WERI-Rb-1 (cell line): ENCODE data around the gene CDC42SE1.
A peak's percentile ranks its signal among the peaks of the same experiment; 100 is the strongest.

ENCODE experiments used
- DNase-seq: peaks from one replicate; pipeline ENCODE4 v3.0.0-alpha.2; 2020
- H3K27ac ChIP-seq: fragments of 250-450 bp; sonication (Bioruptor Pico); 2 replicates; pipeline ENCODE4 v1.5.1; 2020; ENCODE audit warnings: mild to moderate bottlenecking, moderate library complexity
- H3K27me3 ChIP-seq: fragments of 250-450 bp; sonication (Bioruptor Pico); 2 replicates; pipeline ENCODE4 v1.5.1; 2021; ENCODE audit warnings: mild to moderate bottlenecking, low read depth, moderate library complexity; ENCODE audit not compliant: insufficient read depth, severe bottlenecking
- H3K36me3 ChIP-seq: fragments of 250-450 bp; sonication (Bioruptor Pico); 2 replicates; pipeline ENCODE4 v1.5.1; 2020; ENCODE audit warnings: mild to moderate bottlenecking, moderate library complexity
- H3K4me3 ChIP-seq: 2 replicates; pipeline ENCODE4 v1.5.1; 2011; ENCODE audit warnings: low read depth, mild to moderate bottlenecking, control low read depth, low read length
- H3K9me3 ChIP-seq: fragments of 250-450 bp; sonication (Bioruptor Pico); 2 replicates; pipeline ENCODE4 v1.5.1; 2021; ENCODE audit warnings: mild to moderate bottlenecking, moderate library complexity; ENCODE audit not compliant: severe bottlenecking
- TF ChIP-seq, protein P1 (sequence below): IDR thresholded peaks from 2 replicates; pipeline ENCODE4 v1.5.1; 2011; ENCODE audit warnings: low read depth, mild to moderate bottlenecking, control low read depth, inconsistent platforms, low read length

CDC42SE1 gene

GRCh38 chr1:151050051-151050688, 9.3 kb downstream of the CDC42SE1 start:
- no peak for DNase-seq
- TF ChIP-seq, protein P1, sequence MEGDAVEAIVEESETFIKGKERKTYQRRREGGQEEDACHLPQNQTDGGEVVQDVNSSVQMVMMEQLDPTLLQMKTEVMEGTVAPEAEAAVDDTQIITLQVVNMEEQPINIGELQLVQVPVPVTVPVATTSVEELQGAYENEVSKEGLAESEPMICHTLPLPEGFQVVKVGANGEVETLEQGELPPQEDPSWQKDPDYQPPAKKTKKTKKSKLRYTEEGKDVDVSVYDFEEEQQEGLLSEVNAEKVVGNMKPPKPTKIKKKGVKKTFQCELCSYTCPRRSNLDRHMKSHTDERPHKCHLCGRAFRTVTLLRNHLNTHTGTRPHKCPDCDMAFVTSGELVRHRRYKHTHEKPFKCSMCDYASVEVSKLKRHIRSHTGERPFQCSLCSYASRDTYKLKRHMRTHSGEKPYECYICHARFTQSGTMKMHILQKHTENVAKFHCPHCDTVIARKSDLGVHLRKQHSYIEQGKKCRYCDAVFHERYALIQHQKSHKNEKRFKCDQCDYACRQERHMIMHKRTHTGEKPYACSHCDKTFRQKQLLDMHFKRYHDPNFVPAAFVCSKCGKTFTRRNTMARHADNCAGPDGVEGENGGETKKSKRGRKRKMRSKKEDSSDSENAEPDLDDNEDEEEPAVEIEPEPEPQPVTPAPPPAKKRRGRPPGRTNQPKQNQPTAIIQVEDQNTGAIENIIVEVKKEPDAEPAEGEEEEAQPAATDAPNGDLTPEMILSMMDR, result no peak
- Histone ChIP-seq H3K9me3 (no peaks in the 10 kb centered on the region), H3K4me3 (no peak overlapping the region), H3K27ac (no peak overlapping the region), H3K36me3 (peaks cover 51% of the 10 kb centered on the region), H3K27me3 (no peaks in the 10 kb centered on the region)

DNA sequence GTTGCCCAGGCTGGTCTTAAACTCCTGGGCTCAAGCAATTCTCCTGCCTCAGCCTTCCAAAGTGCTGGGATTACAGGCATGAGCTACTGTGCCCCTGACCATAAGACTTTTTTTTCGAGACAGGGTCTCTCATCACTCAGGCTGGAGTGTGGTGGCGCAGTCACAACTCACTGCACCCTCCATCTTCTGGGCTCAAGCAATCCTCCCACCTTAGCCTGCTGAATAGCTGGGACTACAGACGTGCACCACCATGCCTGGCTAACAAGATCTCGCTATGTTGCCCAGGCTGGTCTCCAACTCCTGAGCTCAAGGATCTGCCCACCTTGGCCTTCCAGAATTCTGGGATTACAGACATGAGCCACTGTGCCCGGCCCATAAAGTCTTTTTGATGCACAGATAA, 10.0 kb downstream of the CDC42SE1 start:
- DNase-seq, result no peak
- Histone ChIP-seq H3K4me3 (no peak overlapping the region), H3K36me3 (peaks cover 44% of the 10 kb centered on the region), H3K9me3 (no peaks in the 10 kb centered on the region), H3K27ac (no peak overlapping the region), H3K27me3 (no peaks in the 10 kb centered on the region)
- TF ChIP-seq, protein P1, result no peak

DNA sequence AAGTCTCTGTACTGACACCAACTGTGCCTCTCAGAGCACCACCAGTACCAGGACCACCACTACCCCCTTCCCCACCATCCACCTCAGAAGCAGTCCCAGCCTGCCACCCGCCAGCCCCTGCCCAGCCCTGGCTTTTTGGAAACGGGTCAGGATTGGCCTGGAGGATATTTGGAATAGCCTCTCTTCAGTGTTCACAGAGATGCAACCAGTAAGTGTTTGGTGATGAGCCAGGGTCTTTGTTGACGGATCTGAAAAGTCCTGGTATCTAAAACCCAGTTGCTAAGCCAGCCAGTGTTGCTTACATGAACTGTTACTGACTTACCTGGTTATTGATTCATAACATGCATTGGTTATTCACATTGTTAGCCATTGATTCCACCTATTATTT, 10.8 kb downstream of the CDC42SE1 start:
- H3K36me3 ChIP-seq, result peaks cover 36% of the 10 kb centered on the region
- H3K27me3 ChIP-seq, result no peaks in the 10 kb centered on the region
- no peak for DNase-seq
- TF ChIP-seq, protein P1, result no peak
- H3K27ac ChIP-seq, result no peak overlapping the region
- no peaks in the 10 kb centered on the region for H3K9me3 ChIP-seq
- H3K4me3 ChIP-seq, result peak overlapping the region; percentile 52

GRCh38 chr1:151047925-151048644, 11.3 kb downstream of the CDC42SE1 start:
- Histone ChIP-seq H3K36me3 (peaks cover 30% of the 10 kb centered on the region), H3K27ac (peak overlapping the region; percentile 87), H3K9me3 (no peaks in the 10 kb centered on the region), H3K27me3 (no peaks in the 10 kb centered on the region), H3K4me3 (peak overlapping the region; percentile 52)
- DNase-seq, result peak; percentile 95
- TF ChIP-seq, protein P1, result peak; percentile 98

- DNase-seq, result peak; percentile 97
- TF ChIP-seq, protein P1, result no peak
- Histone ChIP-seq H3K36me3 (peaks cover 25% of the 10 kb centered on the region), H3K27me3 (no peaks in the 10 kb centered on the region), H3K27ac (peak within 1 kb of the TSS; percentile 87), H3K9me3 (no peaks in the 10 kb centered on the region), H3K4me3 (peak within 1 kb of the TSS; percentile 52)
These were observed 11.9 kb downstream of the CDC42SE1 start, which contains the start of gene C1orf56 for GRCh38 chr1:151047591-151047924. TSS of gene C1orf56 (plus strand) at chr1:151047751. CDS start at chr1:151047848, 97 bp downstream.
